ENCODE measurements around the gene PCDHGA3. TPM values are rescaled to one million over a fixed set of nuclear protein-coding genes. Genes with fewer than 3 reads are reported as not detected.

The PCDHGA3 gene
- polyA plus RNA-seq, 1 of the 3 experiments (the other 2 are of a cell fraction), result 0.33 TPM

DNA sequence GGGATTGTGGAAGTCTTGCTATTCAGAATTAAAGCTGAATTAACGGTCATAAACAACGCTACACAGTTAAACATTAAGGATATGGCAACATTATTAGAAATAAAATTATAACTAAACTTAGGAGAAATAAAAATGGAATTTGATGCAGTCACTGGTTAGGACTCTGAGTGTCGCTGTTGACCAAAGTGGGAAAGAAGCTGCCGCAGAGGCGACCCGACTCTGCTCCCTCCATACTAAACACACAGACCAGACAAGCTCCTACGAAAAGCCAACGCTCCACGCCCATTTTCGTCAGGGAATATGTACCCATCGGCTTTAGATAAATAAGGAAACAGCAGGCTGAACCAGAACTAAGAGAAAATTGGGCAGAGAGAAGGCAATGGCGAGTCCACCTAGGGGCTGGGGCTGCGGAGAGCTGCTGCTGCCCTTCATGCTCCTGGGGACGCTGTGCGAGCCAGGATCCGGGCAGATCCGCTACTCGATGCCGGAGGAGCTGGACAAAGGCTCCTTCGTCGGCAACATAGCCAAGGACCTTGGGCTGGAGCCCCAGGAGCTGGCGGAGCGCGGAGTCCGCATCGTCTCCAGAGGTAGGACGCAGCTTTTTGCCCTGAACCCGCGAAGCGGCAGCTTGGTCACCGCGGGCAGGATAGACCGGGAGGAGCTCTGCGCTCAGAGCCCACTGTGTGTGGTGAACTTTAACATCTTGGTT is 20.5 kb downstream of the PCDHGA3 start, which contains the start of gene PCDHGA5:
Gene PCDHGA5, plus strand, starts transcription at position 211 of the 709 bp plus-strand sequence. Its CDS starts 169 bp downstream, at position 380.
- TF ChIP-seq RXRA (IDR thresholded peaks at IDR 0.05; ENCODE audit: borderline replicate concordance, low read depth) (no peak), CHD2 (IDR thresholded peaks at IDR 0.05; ENCODE audit: low read length, partially characterized antibody) (no peak), RAD21 (IDR thresholded peaks at IDR 0.05; ENCODE audit: low read length) (no peak), JUND (IDR thresholded peaks at IDR 0.05) (no peak), POLR2AphosphoS5 (IDR thresholded peaks at IDR 0.05; ENCODE audit: low read depth, low read length) (no peak), GATA2 (CRISPR knock-in tag; IDR thresholded peaks at IDR 0.05) (no peak), FOXJ3 (CRISPR knock-in tag; IDR thresholded peaks at IDR 0.05) (no peak), YY1 (IDR thresholded peaks at IDR 0.05; ENCODE audit: low read depth) (no peak)
- TF ChIP-seq, protein P1, sequence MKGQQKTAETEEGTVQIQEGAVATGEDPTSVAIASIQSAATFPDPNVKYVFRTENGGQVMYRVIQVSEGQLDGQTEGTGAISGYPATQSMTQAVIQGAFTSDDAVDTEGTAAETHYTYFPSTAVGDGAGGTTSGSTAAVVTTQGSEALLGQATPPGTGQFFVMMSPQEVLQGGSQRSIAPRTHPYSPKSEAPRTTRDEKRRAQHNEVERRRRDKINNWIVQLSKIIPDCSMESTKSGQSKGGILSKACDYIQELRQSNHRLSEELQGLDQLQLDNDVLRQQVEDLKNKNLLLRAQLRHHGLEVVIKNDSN (IDR thresholded peaks at IDR 0.05; ENCODE audit: borderline replicate concordance, low read depth), result no peak
- TF ChIP-seq, protein P2, sequence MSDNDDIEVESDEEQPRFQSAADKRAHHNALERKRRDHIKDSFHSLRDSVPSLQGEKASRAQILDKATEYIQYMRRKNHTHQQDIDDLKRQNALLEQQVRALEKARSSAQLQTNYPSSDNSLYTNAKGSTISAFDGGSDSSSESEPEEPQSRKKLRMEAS (IDR thresholded peaks at IDR 0.05; ENCODE audit: low read depth), result no peak
- TF ChIP-seq, protein P3, sequence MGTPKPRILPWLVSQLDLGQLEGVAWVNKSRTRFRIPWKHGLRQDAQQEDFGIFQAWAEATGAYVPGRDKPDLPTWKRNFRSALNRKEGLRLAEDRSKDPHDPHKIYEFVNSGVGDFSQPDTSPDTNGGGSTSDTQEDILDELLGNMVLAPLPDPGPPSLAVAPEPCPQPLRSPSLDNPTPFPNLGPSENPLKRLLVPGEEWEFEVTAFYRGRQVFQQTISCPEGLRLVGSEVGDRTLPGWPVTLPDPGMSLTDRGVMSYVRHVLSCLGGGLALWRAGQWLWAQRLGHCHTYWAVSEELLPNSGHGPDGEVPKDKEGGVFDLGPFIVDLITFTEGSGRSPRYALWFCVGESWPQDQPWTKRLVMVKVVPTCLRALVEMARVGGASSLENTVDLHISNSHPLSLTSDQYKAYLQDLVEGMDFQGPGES (IDR thresholded peaks at IDR 0.05; ENCODE audit: low read depth, low read length), result no peak
- peaks cover 0 to 7% of the 10 kb centered on the region in 2 experiments for H3K36me3 ChIP-seq (replicated peaks in 1 of 2; ENCODE audit: control insufficient read depth in 1 of 2, insufficient read depth in 2 of 2, low read length in 1 of 2)
- ChIA-PET POLR2A (no interaction called here), CTCF (interaction anchor here (0.9 to 1.4 kb wide), 3 partner anchors 14 to 194 kb away, joined by 3 to 7 read pairs (median 3); partner anchors contain the start of gene PCDHGB1)
- H3K9me2 ChIP-seq, result no peaks in the 10 kb centered on the region
- no peaks in the 10 kb centered on the region for H3K27me3 ChIP-seq (ENCODE audit: insufficient read depth)
- H3K4me3 ChIP-seq (ENCODE audit: low read depth in 2 of 2, low read length in 1 of 2), result no peak within 1 kb of the TSS
- H3K4me2 ChIP-seq, result no peak within 1 kb of the TSS
- H3K79me2 ChIP-seq (ENCODE audit: insufficient read depth), result no peaks in the 10 kb centered on the region
- no peak within 1 kb of the TSS for H3K9ac ChIP-seq
- WGBS (ENCODE audit: low lambda C conversion rate), result 62% methylated on average over 34 of the region's 34 CpGs
- no peaks in the 10 kb centered on the region for H4K20me1 ChIP-seq (ENCODE audit: insufficient read depth)
- H3K9me3 ChIP-seq, result peaks cover 7% of the 10 kb centered on the region; the same call in 1 of the 2 replicates
- no peak within 1 kb of the TSS for H2AFZ ChIP-seq (ENCODE audit: low read depth)
- H3F3A ChIP-seq (replicated peaks; ENCODE audit: insufficient read depth), result no peaks in the 10 kb centered on the region
- H3K4me1 ChIP-seq (ENCODE audit: control insufficient read depth in 1 of 2, insufficient read depth in 2 of 2, low read depth in 1 of 2, low read length in 1 of 2), result no peaks in the 10 kb centered on the region
- DNase-seq, result no peak
- no peak within 1 kb of the TSS for H3K27ac ChIP-seq (ENCODE audit: low read depth in 2 of 2, low read length in 1 of 2)

DNA sequence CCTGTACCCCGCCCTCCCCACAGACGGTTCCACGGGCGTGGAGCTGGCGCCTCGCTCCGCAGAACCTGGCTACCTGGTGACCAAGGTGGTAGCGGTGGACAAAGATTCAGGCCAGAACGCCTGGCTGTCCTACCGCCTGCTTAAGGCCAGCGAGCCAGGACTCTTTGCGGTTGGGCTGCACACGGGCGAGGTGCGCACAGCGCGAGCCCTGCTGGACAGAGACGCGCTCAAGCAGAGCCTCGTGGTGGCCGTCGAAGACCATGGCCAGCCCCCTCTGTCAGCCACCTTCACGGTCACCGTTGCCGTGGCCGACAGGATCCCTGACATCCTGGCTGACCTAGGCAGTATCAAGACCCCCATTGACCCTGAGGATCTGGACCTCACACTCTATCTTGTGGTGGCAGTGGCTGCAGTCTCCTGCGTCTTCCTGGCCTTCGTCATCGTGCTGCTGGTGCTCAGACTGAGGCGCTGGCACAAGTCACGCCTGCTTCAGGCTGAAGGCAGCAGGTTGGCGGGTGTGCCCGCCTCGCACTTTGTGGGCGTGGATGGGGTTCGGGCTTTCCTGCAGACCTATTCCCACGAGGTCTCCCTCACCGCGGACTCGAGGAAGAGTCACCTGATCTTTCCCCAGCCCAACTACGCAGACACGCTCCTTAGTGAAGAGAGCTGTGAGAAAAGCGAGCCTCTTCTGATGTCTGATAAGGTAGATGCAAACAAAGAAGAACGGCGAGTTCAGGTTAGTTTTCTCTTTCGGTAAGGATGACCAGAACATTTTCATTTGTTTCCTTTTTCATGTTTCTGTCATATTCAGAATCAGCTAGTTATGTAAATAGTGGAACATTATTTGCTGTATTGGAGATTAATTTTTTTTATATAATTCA is 22.6 kb downstream of the PCDHGA3 start:
- peaks cover 0 to 12% of the 10 kb centered on the region in 2 experiments for H3K36me3 ChIP-seq (replicated peaks in 1 of 2; ENCODE audit: control insufficient read depth in 1 of 2, insufficient read depth in 2 of 2, low read length in 1 of 2)
- ChIA-PET POLR2A (no interaction called here), CTCF (interaction anchor here (0.8 kb wide), 1 partner anchor 197 kb away, joined by 3 read pairs; no protein-coding TSS in a partner anchor)
- no peaks in the 10 kb centered on the region for H3K27me3 ChIP-seq (ENCODE audit: insufficient read depth)
- no peak overlapping the region for H3K9ac ChIP-seq
- no peak overlapping the region for H3K4me2 ChIP-seq
- H3F3A ChIP-seq (replicated peaks; ENCODE audit: insufficient read depth), result no peaks in the 10 kb centered on the region
- no peaks in the 10 kb centered on the region for H3K9me2 ChIP-seq
- peak overlapping the region in 1 of 2 experiments; percentile 12; a peak in 1 of 4 replicates for H3K4me3 ChIP-seq (ENCODE audit: low read depth in 2 of 2, low read length in 1 of 2)
- no peaks in the 10 kb centered on the region for H4K20me1 ChIP-seq (ENCODE audit: insufficient read depth)
- no peak for DNase-seq
- no peaks in the 10 kb centered on the region for H3K79me2 ChIP-seq (ENCODE audit: insufficient read depth)
- WGBS (ENCODE audit: low lambda C conversion rate), result 77% methylated on average over 44 of the region's 46 CpGs
- no peaks in the 10 kb centered on the region for H3K4me1 ChIP-seq (ENCODE audit: control insufficient read depth in 1 of 2, insufficient read depth in 2 of 2, low read depth in 1 of 2, low read length in 1 of 2)
- H3K27ac ChIP-seq (ENCODE audit: low read depth in 2 of 2, low read length in 1 of 2), result no peak overlapping the region
- H2AFZ ChIP-seq (ENCODE audit: low read depth), result no peak overlapping the region
- H3K9me3 ChIP-seq, result peaks cover 7% of the 10 kb centered on the region; the same call in 1 of the 2 replicates
- TF ChIP-seq FOXM1 (IDR thresholded peaks at IDR 0.05; ENCODE audit: low read depth) (no peak), MEF2A (IDR thresholded peaks at IDR 0.05; ENCODE audit: borderline replicate concordance, low read depth) (no peak), SMC3 (IDR thresholded peaks at IDR 0.05; ENCODE audit: low read depth, low read length) (no peak), POLR2AphosphoS5 (IDR thresholded peaks at IDR 0.05; ENCODE audit: low read depth, low read length) (no peak), RXRA (IDR thresholded peaks at IDR 0.05; ENCODE audit: borderline replicate concordance, low read depth) (no peak), EZH2phosphoT487 (IDR thresholded peaks at IDR 0.05; ENCODE audit: borderline replicate concordance, low read depth) (no peak), GABPA (IDR thresholded peaks at IDR 0.05; ENCODE audit: low read depth) (no peak), RAD21 (IDR thresholded peaks at IDR 0.05; ENCODE audit: low read length) (no peak), RFX5 (IDR thresholded peaks at IDR 0.05; ENCODE audit: low read length) (no peak)
- TF ChIP-seq, protein P4, sequence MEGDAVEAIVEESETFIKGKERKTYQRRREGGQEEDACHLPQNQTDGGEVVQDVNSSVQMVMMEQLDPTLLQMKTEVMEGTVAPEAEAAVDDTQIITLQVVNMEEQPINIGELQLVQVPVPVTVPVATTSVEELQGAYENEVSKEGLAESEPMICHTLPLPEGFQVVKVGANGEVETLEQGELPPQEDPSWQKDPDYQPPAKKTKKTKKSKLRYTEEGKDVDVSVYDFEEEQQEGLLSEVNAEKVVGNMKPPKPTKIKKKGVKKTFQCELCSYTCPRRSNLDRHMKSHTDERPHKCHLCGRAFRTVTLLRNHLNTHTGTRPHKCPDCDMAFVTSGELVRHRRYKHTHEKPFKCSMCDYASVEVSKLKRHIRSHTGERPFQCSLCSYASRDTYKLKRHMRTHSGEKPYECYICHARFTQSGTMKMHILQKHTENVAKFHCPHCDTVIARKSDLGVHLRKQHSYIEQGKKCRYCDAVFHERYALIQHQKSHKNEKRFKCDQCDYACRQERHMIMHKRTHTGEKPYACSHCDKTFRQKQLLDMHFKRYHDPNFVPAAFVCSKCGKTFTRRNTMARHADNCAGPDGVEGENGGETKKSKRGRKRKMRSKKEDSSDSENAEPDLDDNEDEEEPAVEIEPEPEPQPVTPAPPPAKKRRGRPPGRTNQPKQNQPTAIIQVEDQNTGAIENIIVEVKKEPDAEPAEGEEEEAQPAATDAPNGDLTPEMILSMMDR (IDR thresholded peaks at IDR 0.05), result no peak
- TF ChIP-seq, protein P5, sequence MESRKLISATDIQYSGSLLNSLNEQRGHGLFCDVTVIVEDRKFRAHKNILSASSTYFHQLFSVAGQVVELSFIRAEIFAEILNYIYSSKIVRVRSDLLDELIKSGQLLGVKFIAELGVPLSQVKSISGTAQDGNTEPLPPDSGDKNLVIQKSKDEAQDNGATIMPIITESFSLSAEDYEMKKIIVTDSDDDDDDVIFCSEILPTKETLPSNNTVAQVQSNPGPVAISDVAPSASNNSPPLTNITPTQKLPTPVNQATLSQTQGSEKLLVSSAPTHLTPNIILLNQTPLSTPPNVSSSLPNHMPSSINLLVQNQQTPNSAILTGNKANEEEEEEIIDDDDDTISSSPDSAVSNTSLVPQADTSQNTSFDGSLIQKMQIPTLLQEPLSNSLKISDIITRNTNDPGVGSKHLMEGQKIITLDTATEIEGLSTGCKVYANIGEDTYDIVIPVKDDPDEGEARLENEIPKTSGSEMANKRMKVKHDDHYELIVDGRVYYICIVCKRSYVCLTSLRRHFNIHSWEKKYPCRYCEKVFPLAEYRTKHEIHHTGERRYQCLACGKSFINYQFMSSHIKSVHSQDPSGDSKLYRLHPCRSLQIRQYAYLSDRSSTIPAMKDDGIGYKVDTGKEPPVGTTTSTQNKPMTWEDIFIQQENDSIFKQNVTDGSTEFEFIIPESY (IDR thresholded peaks at IDR 0.05; ENCODE audit: borderline replicate concordance, low read depth), result no peak

Measured in SK-N-SH (cell line).